DND-41 (cell line): Measurements from ENCODE around the gene ARMC9.

Experiments used
- ATAC-seq: fragments of 200-7000 bp; cut with Tn5 transposase; 3 replicates; pipeline ENCODE4 v1.9.1; 2021; ENCODE audit warnings: low read depth; ENCODE audit not compliant: insufficient read depth
- DNase-seq: peaks from one replicate; pipeline ENCODE4 v3.0.0-alpha.2; 2020
- H2AFZ ChIP-seq: 2 replicates; pipeline ENCODE4 v1.6.0; 2012; ENCODE audit warnings: low read depth, low read length
- H3K27ac ChIP-seq: 2 replicates; pipeline ENCODE4 v1.5.1; 2012; ENCODE audit warnings: low read length, inconsistent platforms
- H3K27me3 ChIP-seq: fragments of 200-600 bp; sonication (generic); 2 replicates; pipeline ENCODE4 v1.6.0; 2012; ENCODE audit warnings: low read length, mild to moderate bottlenecking, inconsistent platforms; ENCODE audit not compliant: insufficient read depth, poor library complexity
- H3K36me3 ChIP-seq: 2 replicates; pipeline ENCODE4 v1.5.1; 2012; ENCODE audit warnings: low read length, inconsistent platforms; ENCODE audit not compliant: insufficient read depth
- H3K4me1 ChIP-seq: 2 replicates; pipeline ENCODE4 v1.5.1; 2012; ENCODE audit warnings: mild to moderate bottlenecking, low read length; ENCODE audit not compliant: insufficient read depth
- H3K4me2 ChIP-seq: 2 replicates; pipeline ENCODE4 v1.6.0; 2012; ENCODE audit warnings: mild to moderate bottlenecking, moderate library complexity, low read length, inconsistent platforms; ENCODE audit not compliant: insufficient read depth
- H3K4me3 ChIP-seq, 2 experiments: fragments of 200-600 bp in 1 of 2; shearing (Covaris generic) in 1 of 2; 2 replicates each; pipeline ENCODE4 v1.5.1; 2012 to 2016; ENCODE audit warnings: inconsistent platforms in 2 of 2, low read length in 2 of 2, mild to moderate bottlenecking in 2 of 2, low read depth in 1 of 2, moderate library complexity in 1 of 2
- H3K79me2 ChIP-seq: 2 replicates; pipeline ENCODE4 v1.6.0; 2012; ENCODE audit warnings: low read length, inconsistent platforms; ENCODE audit not compliant: insufficient read depth
- H3K9ac ChIP-seq: 2 replicates; pipeline ENCODE4 v1.6.0; 2012; ENCODE audit warnings: low read depth, mild to moderate bottlenecking, inconsistent platforms, low read length, moderate library complexity
- H3K9me3 ChIP-seq: 2 replicates; pipeline ENCODE4 v1.5.1; 2012; ENCODE audit warnings: low read length, moderate library complexity, mild to moderate bottlenecking, inconsistent platforms; ENCODE audit not compliant: insufficient read depth, severe bottlenecking
- H4K20me1 ChIP-seq: 2 replicates; pipeline ENCODE4 v1.6.0; 2012; ENCODE audit warnings: low read length; ENCODE audit not compliant: insufficient read depth
- CTCF ChIP-seq: IDR thresholded peaks from 2 replicates; pipeline ENCODE4 v1.5.1; 2012; ENCODE audit warnings: borderline replicate concordance, low read length, moderate library complexity, mild to moderate bottlenecking; ENCODE audit not compliant: poor library complexity, severe bottlenecking; ENCODE audit errors: extremely low read depth
- EZH2 ChIP-seq: IDR thresholded peaks from 3 replicates; pipeline ENCODE4 v1.6.1; 2012; ENCODE audit warnings: borderline replicate concordance, low read depth, mild to moderate bottlenecking, moderate library complexity, low read length, inconsistent platforms; ENCODE audit not compliant: severe bottlenecking

ARMC9 gene

GRCh38 chr2:231276987-231277386, 78.6 kb downstream of the ARMC9 start:
- Histone ChIP-seq H3K27ac (no peak overlapping the region), H3K4me2 (no peak overlapping the region), H3K4me1 (no peaks in the 10 kb centered on the region), H3K27me3 (no peaks in the 10 kb centered on the region), H3K36me3 (0 out of 2 replicates have a peak, but pooled peaks cover 7% of the 10 kb centered on the region), H4K20me1 (no peaks in the 10 kb centered on the region), H3K4me3 (no peak overlapping the region), H3K79me2 (no peaks in the 10 kb centered on the region), H2AFZ (no peak overlapping the region), H3K9me3 (no peaks in the 10 kb centered on the region), H3K9ac (no peak overlapping the region)
- TF ChIP-seq CTCF = no peak
- TF ChIP-seq EZH2 = no peak
- ATAC-seq (no peak), DNase-seq (no peak)

- 0 out of 2 replicates have a peak, but pooled peaks cover 6% of the 10 kb centered on the region for H3K36me3 ChIP-seq
- no peak overlapping the region for H3K27ac ChIP-seq
- no peak for DNase-seq
These were observed 79.5 kb downstream of the ARMC9 start for GRCh38 chr2:231277962-231278361.

GRCh38 chr2:231278868-231279267, 80.4 kb downstream of the ARMC9 start:
- H3K4me1 ChIP-seq = no peaks in the 10 kb centered on the region
- H3K4me2 ChIP-seq = no peak overlapping the region
- H3K27me3 ChIP-seq = no peaks in the 10 kb centered on the region
- H3K9me3 ChIP-seq = no peaks in the 10 kb centered on the region
- no peak overlapping the region for H3K9ac ChIP-seq
- ATAC-seq (no peak), DNase-seq (no peak)
- H2AFZ ChIP-seq = no peak overlapping the region
- no peaks in the 10 kb centered on the region for H3K79me2 ChIP-seq
- H3K27ac ChIP-seq = no peak overlapping the region
- H3K4me3 ChIP-seq = no peak overlapping the region
- TF ChIP-seq CTCF (no peak), EZH2 (no peak)
- H3K36me3 ChIP-seq = 0 out of 2 replicates have a peak, but pooled peaks cover 3% of the 10 kb centered on the region
- H4K20me1 ChIP-seq = no peaks in the 10 kb centered on the region

More at GRCh38 chr2:231277962-231278361, 79.5 kb downstream of the ARMC9 start:
- no peak overlapping the region for H3K9ac ChIP-seq
- ATAC-seq = no peak
- no peaks in the 10 kb centered on the region for H3K27me3 ChIP-seq
- H3K4me3 ChIP-seq = no peak overlapping the region
- no peaks in the 10 kb centered on the region for H3K4me1 ChIP-seq
- TF ChIP-seq CTCF (no peak), EZH2 (no peak)
- H3K79me2 ChIP-seq = no peaks in the 10 kb centered on the region
- no peak overlapping the region for H3K4me2 ChIP-seq
- H2AFZ ChIP-seq = no peak overlapping the region
- H4K20me1 ChIP-seq = no peaks in the 10 kb centered on the region
- no peaks in the 10 kb centered on the region for H3K9me3 ChIP-seq

GRCh38 chr2:231280846-231281245, 82.4 kb downstream of the ARMC9 start:
- H3K36me3 ChIP-seq = 0 out of 2 replicates have a peak, but pooled peaks cover 3% of the 10 kb centered on the region
- no peak overlapping the region for H2AFZ ChIP-seq
- no peak overlapping the region for H3K4me3 ChIP-seq
- DNase-seq (no peak), ATAC-seq (no peak)
- H3K27ac ChIP-seq = no peak overlapping the region
- H3K4me1 ChIP-seq = no peaks in the 10 kb centered on the region
- no peak for TF ChIP-seq CTCF
- TF ChIP-seq EZH2 = no peak
- H4K20me1 ChIP-seq = no peaks in the 10 kb centered on the region
- no peaks in the 10 kb centered on the region for H3K9me3 ChIP-seq
- no peak overlapping the region for H3K9ac ChIP-seq
- H3K27me3 ChIP-seq = no peaks in the 10 kb centered on the region
- no peaks in the 10 kb centered on the region for H3K79me2 ChIP-seq
- H3K4me2 ChIP-seq = no peak overlapping the region
